MM.1S (cell line): Measurements from ENCODE around the gene STRN3.
"Not testable (repeated sequence)": the region's sequence is repeated elsewhere in the genome, so short reads cannot be mapped to it uniquely, and the experiment has no call there.

Experiments
- DNase-seq: peaks from one replicate; pipeline ENCODE4 v3.0.0-alpha.2; 2015
- H2AFZ ChIP-seq: fragments of 300-600 bp; sonication (generic); 2 replicates; pipeline ENCODE4 v1.6.0; 2016; ENCODE audit warnings: antibody characterized with exemption, low read length
- H3F3A ChIP-seq: fragments of 300-600 bp; sonication (generic); 2 replicates; pipeline ENCODE4 v1.6.1; 2016; ENCODE audit warnings: mild to moderate bottlenecking, antibody characterized with exemption, low read length, moderate library complexity, mixed read lengths; ENCODE audit not compliant: insufficient read depth
- H3K27ac ChIP-seq: fragments of 300-600 bp; sonication (generic); 2 replicates; pipeline ENCODE4 v1.5.1; 2016; ENCODE audit warnings: mild to moderate bottlenecking, low read length
- H3K27me3 ChIP-seq: fragments of 300-600 bp; sonication (generic); replicated peaks from 2 replicates; pipeline ENCODE4 v1.6.0; 2016; ENCODE audit warnings: low read length; ENCODE audit not compliant: insufficient read depth
- H3K36me3 ChIP-seq: fragments of 300-600 bp; sonication (generic); replicated peaks from 2 replicates; pipeline ENCODE4 v1.6.1; 2016; ENCODE audit warnings: mild to moderate bottlenecking, low read length, mixed read lengths; ENCODE audit not compliant: insufficient read depth
- H3K4me1 ChIP-seq: fragments of 300-600 bp; sonication (generic); 2 replicates; pipeline ENCODE4 v1.6.1; 2016; ENCODE audit warnings: low read length, mixed read lengths
- H3K4me2 ChIP-seq: fragments of 300-600 bp; sonication (generic); 2 replicates; pipeline ENCODE4 v1.6.0; 2016; ENCODE audit warnings: low read depth, low read length
- H3K4me3 ChIP-seq: fragments of 300-600 bp; sonication (generic); 2 replicates; pipeline ENCODE4 v1.5.1; 2016; ENCODE audit warnings: low read length, mixed read lengths
- H3K79me2 ChIP-seq: fragments of 300-600 bp; sonication (generic); 2 replicates; pipeline ENCODE4 v1.6.1; 2016; ENCODE audit warnings: mixed run types, low read length, mixed read lengths
- H3K9ac ChIP-seq: fragments of 300-600 bp; sonication (generic); 2 replicates; pipeline ENCODE4 v1.6.1; 2016; ENCODE audit warnings: low read length, mixed read lengths
- H3K9me2 ChIP-seq: fragments of 300-600 bp; sonication (generic); replicated peaks from 2 replicates; pipeline ENCODE4 v1.6.1; 2016; ENCODE audit warnings: mild to moderate bottlenecking, low read length, mixed read lengths; ENCODE audit not compliant: insufficient read depth
- H3K9me3 ChIP-seq: fragments of 300-600 bp; sonication (generic); replicated peaks from 2 replicates; pipeline ENCODE4 v1.6.1; 2016; ENCODE audit warnings: mild to moderate bottlenecking, low read length, mixed read lengths; ENCODE audit not compliant: insufficient read depth
- H4K20me1 ChIP-seq: fragments of 300-600 bp; sonication (generic); 2 replicates; pipeline ENCODE4 v1.6.1; 2016; ENCODE audit warnings: mild to moderate bottlenecking, low read length, moderate library complexity, mixed read lengths; ENCODE audit not compliant: insufficient read depth
- EZH2 ChIP-seq: fragments of 300-600 bp; sonication (generic); optimal IDR thresholded peaks from 2 replicates; pipeline ENCODE3; 2017; ENCODE audit warnings: low read depth, mild to moderate bottlenecking, antibody characterized with exemption, low read length, mixed read lengths
- EZH2phosphoT487 ChIP-seq: fragments of 300-600 bp; sonication (generic); IDR thresholded peaks from 2 replicates; pipeline ENCODE4 v1.6.1; 2018; ENCODE audit warnings: antibody characterized with exemption, low read length
- TF ChIP-seq, protein P1 (sequence below): fragments of 300-600 bp; sonication (generic); IDR thresholded peaks from 2 replicates; pipeline ENCODE4 v1.5.1; 2016; ENCODE audit warnings: antibody characterized with exemption, low read length, mixed read lengths

The STRN3 gene

DNA sequence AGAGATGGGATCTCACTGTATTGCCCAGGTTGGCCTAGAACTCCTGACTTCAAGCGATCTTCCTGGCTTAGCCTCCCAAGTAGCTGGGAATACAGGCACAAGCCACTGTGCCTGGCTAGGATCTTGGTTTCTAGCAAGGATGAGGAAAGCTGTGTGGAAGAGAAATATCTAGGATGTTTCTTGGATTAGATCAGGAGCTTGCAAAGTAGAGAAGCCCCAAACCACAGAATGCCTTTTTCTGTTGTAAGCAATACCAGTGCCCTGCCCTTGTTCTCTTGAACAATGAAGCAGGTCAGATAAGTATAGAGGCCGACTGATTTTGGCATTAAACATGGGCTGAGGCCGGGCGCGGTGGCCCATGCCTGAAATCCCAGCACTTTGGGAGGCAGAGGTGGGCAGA lies 44.3 kb upstream of the STRN3 start:
- H3K27me3 ChIP-seq = no peaks in the 10 kb centered on the region
- H3K9ac ChIP-seq = no peak overlapping the region
- no peak overlapping the region for H2AFZ ChIP-seq
- H3K4me1 ChIP-seq = no peaks in the 10 kb centered on the region
- no peak overlapping the region for H3K27ac ChIP-seq
- H3K4me3 ChIP-seq = no peak overlapping the region
- H4K20me1 ChIP-seq = no peaks in the 10 kb centered on the region
- H3K79me2 ChIP-seq = no peaks in the 10 kb centered on the region
- H3K4me2 ChIP-seq = no peak overlapping the region
- no peaks in the 10 kb centered on the region for H3K36me3 ChIP-seq
- no peak for DNase-seq
- H3F3A ChIP-seq = no peaks in the 10 kb centered on the region
- H3K9me3 ChIP-seq = no peaks in the 10 kb centered on the region
- no peaks in the 10 kb centered on the region for H3K9me2 ChIP-seq
- no peak for TF ChIP-seq EZH2
- TF ChIP-seq, protein P1, sequence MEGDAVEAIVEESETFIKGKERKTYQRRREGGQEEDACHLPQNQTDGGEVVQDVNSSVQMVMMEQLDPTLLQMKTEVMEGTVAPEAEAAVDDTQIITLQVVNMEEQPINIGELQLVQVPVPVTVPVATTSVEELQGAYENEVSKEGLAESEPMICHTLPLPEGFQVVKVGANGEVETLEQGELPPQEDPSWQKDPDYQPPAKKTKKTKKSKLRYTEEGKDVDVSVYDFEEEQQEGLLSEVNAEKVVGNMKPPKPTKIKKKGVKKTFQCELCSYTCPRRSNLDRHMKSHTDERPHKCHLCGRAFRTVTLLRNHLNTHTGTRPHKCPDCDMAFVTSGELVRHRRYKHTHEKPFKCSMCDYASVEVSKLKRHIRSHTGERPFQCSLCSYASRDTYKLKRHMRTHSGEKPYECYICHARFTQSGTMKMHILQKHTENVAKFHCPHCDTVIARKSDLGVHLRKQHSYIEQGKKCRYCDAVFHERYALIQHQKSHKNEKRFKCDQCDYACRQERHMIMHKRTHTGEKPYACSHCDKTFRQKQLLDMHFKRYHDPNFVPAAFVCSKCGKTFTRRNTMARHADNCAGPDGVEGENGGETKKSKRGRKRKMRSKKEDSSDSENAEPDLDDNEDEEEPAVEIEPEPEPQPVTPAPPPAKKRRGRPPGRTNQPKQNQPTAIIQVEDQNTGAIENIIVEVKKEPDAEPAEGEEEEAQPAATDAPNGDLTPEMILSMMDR = no peak
- TF ChIP-seq EZH2phosphoT487 = no peak

DNA sequence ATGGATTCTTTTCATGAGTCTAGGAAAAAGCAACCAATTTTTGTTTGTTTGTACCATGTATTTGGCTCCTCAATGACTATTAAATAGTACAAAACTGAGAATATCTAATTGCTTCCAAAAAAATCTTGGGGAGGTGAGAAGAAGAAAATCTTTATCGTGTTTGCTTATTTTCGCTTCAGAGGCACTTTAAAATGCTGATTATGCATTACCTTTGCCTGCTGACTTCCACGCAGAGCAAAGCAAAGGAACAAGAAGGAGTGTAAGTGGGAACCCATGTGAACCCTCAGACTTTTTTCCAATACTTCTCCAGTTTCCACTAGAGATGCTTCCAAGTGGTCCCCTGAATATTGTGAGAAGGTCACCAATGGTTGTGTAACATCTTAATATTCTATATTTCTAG lies 43.2 kb upstream of the STRN3 start:
- no peaks in the 10 kb centered on the region for H3K79me2 ChIP-seq
- H3K9me2 ChIP-seq = no peaks in the 10 kb centered on the region
- H3K4me3 ChIP-seq = no peak overlapping the region
- H4K20me1 ChIP-seq = no peaks in the 10 kb centered on the region
- no peak for TF ChIP-seq EZH2phosphoT487
- TF ChIP-seq, protein P1 = no peak
- no peaks in the 10 kb centered on the region for H3K9me3 ChIP-seq
- no peaks in the 10 kb centered on the region for H3F3A ChIP-seq
- H3K36me3 ChIP-seq = no peaks in the 10 kb centered on the region
- DNase-seq = no peak
- H3K4me2 ChIP-seq = no peak overlapping the region
- H3K27me3 ChIP-seq = no peaks in the 10 kb centered on the region
- H3K9ac ChIP-seq = no peak overlapping the region
- H3K27ac ChIP-seq = no peak overlapping the region
- no peak overlapping the region for H2AFZ ChIP-seq
- no peaks in the 10 kb centered on the region for H3K4me1 ChIP-seq

DNA sequence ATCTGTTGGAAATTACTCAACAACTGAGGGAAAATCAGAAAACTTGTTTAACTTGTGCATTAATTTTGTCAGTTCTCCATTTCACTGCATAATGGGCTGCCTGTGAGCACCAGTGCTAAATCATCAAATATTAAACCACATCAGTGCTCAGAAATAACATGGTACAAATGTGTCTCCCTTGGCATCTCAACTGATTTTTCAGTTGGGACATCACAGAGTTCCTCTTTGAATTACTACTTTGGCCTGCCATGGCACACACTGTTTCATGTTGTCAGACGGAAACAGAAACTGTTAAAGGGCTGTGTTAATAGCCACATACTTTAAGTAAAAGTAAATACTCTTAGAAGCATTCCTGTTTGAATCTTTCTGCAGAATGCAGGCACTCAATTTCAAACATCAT lies 42.1 kb upstream of the STRN3 start:
- H2AFZ ChIP-seq = no peak overlapping the region
- DNase-seq = no peak
- TF ChIP-seq EZH2 (no peak), EZH2phosphoT487 (no peak)
- TF ChIP-seq, protein P1 = no peak

DNA sequence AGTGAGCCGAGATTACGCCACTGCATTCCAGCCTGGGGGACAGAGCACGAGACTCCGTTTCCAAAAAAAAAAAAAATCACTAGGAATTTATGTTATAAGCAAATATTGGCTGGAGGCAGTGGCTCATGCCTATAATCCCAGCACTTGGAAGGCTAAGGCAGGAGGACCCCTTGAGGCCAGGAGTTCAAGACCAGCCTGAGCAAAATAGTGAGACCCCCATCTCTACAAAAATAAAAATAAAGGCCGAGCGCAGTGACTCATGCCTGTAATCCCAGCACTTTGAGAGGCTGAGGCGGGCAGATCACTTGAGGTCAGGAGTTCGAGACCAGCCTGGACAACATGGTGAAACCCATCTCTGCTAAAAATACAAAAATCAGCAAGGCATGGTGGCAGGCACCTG lies 36.7 kb upstream of the STRN3 start:
- not testable (repeated sequence) for H3K79me2 ChIP-seq, H3K27ac ChIP-seq, H3K27me3 ChIP-seq, H3K36me3 ChIP-seq, H3F3A ChIP-seq, H3K9me2 ChIP-seq, H2AFZ ChIP-seq, DNase-seq, H3K9me3 ChIP-seq, H3K4me3 ChIP-seq, H3K4me2 ChIP-seq, H3K4me1 ChIP-seq, H3K9ac ChIP-seq, H4K20me1 ChIP-seq

More for the DNA sequence above, 42.1 kb upstream of the STRN3 start:
- Histone ChIP-seq H3K9ac (no peak overlapping the region), H3K4me3 (no peak overlapping the region), H3K36me3 (no peaks in the 10 kb centered on the region), H3K79me2 (no peaks in the 10 kb centered on the region), H3K9me2 (no peaks in the 10 kb centered on the region), H3K4me1 (no peaks in the 10 kb centered on the region), H3K27ac (no peak overlapping the region), H4K20me1 (no peaks in the 10 kb centered on the region), H3K4me2 (no peak overlapping the region), H3K27me3 (no peaks in the 10 kb centered on the region), H3K9me3 (no peaks in the 10 kb centered on the region), H3F3A (no peaks in the 10 kb centered on the region)
